ENCODE data around the gene ANKRD44. TPM values are rescaled to one million over a fixed set of nuclear protein-coding genes. Genes with fewer than 3 reads are reported as not detected.
A peak's percentile ranks its signal among the peaks of the same experiment; 100 is the strongest.

The ANKRD44 gene
- total and polyA plus RNA-seq, 2 of the 8 experiments (the other 6 are each of a cell fraction or from before 2014, with no cell fraction given): 1.2 to 1.3 TPM

- no peaks in the 10 kb centered on the region for H3K36me3 ChIP-seq (ENCODE audit: control insufficient read depth in 2 of 4, insufficient read depth in 4 of 4, low read length in 3 of 4)
- H4K20me1 ChIP-seq (replicated peaks in 1 of 2; ENCODE audit: control insufficient read depth in 1 of 2, insufficient read depth in 2 of 2, low read length in 2 of 2): no peaks in the 10 kb centered on the region
- H3K79me1 ChIP-seq (ENCODE audit: low read depth, low read length): no peaks in the 10 kb centered on the region
- H2BK20ac ChIP-seq (ENCODE audit: low read length): no peak overlapping the region
- no peak overlapping the region for H2AK5ac ChIP-seq (ENCODE audit: low read depth, low read length)
- no peak overlapping the region for H4K5ac ChIP-seq (ENCODE audit: insufficient read length, low read depth, low read length)
- ChIA-PET CTCF (ENCODE audit: partially characterized antibody) (interaction anchor here (0.9 kb wide), 1 partner anchor 111 kb away, joined by 3 read pairs; no protein-coding TSS in a partner anchor), POLR2A (ENCODE audit: partially characterized antibody) (no interaction called here)
- no peaks in the 10 kb centered on the region for H3K9me3 ChIP-seq (ENCODE audit: insufficient read depth in 2 of 2, low read depth in 1 of 2, low read length in 1 of 2)
- H3K56ac ChIP-seq (replicated peaks; ENCODE audit: insufficient read length, low read depth, low read length): no peak overlapping the region
- FAIRE-seq (no peak), DNase-seq (ENCODE audit: low read depth in 1 of 2, low spot score in 2 of 2) (no peak)
- no peaks in the 10 kb centered on the region for H3K79me2 ChIP-seq (ENCODE audit: control insufficient read depth in 1 of 2, insufficient read depth in 2 of 2, low read length in 2 of 2)
- H3K18ac ChIP-seq (ENCODE audit: extremely low read depth, low read length): no peak overlapping the region
- no peak overlapping the region for H2BK120ac ChIP-seq (replicated peaks; ENCODE audit: low read depth, low read length)
- WGBS, 2 experiments (ENCODE audit: extremely low coverage in 1 of 2, insufficient coverage in 1 of 2, insufficient read length in 1 of 2, insufficient replicate concordance in 2 of 2, low coverage in 1 of 2, low lambda C conversion rate in 2 of 2, missing lambda C conversion rate in 1 of 2): 91% methylated on average over 4 of the region's 4 CpGs; no CpG with 5 or more reads in 1 of the 2 experiments
- no peak overlapping the region for H2BK12ac ChIP-seq (ENCODE audit: low read depth, low read length)
- no peak overlapping the region for H3K23ac ChIP-seq (ENCODE audit: insufficient read length)
- H3K27ac ChIP-seq (ENCODE audit: low read depth, low read length): no peak overlapping the region
- no peak overlapping the region for H3K4ac ChIP-seq (replicated peaks; ENCODE audit: insufficient read length, low read depth, low read length)
- H3K27me3 ChIP-seq (replicated peaks in 1 of 4; ENCODE audit: control insufficient read depth in 3 of 4, extremely low read depth in 1 of 4, insufficient read depth in 3 of 4, low read length in 3 of 4): no peaks in the 10 kb centered on the region
- no peaks in the 10 kb centered on the region for H3K4me1 ChIP-seq (replicated peaks in 1 of 4; ENCODE audit: control insufficient read depth in 3 of 4, insufficient read depth in 4 of 4, low read length in 3 of 4)
- H3K4me3 ChIP-seq (ENCODE audit: extremely low read depth in 1 of 4, insufficient read depth in 2 of 4, low read depth in 3 of 4, low read length in 4 of 4): no peak overlapping the region
- H3K23me2 ChIP-seq (ENCODE audit: low read depth, low read length): no peaks in the 10 kb centered on the region
- H3K9ac ChIP-seq (replicated peaks in 1 of 4; ENCODE audit: extremely low read depth in 1 of 4, low read depth in 3 of 4, low read length in 3 of 4): no peak overlapping the region; a peak in 1 of 7 replicates
- H3K4me2 ChIP-seq (ENCODE audit: insufficient read depth in 1 of 2, low read depth in 2 of 2, low read length in 2 of 2): no peak overlapping the region
- no peak overlapping the region for H2BK5ac ChIP-seq (ENCODE audit: low read depth, low read length)
- H4K91ac ChIP-seq (replicated peaks; ENCODE audit: insufficient read length, low read length): no peak overlapping the region
- H3K14ac ChIP-seq (ENCODE audit: insufficient read length): no peak overlapping the region
- no peak overlapping the region for H2BK15ac ChIP-seq (ENCODE audit: low read length)
- H4K8ac ChIP-seq (ENCODE audit: extremely low read depth, insufficient read depth, low read length): no peak overlapping the region
- peak overlapping the region; percentile 79 for H2AFZ ChIP-seq (ENCODE audit: low read length)
- TF ChIP-seq EGR1 (IDR thresholded peaks at IDR 0.05; ENCODE audit: borderline replicate concordance, low read depth, low read length): no peak
- no peak for TF ChIP-seq JUND (IDR thresholded peaks at IDR 0.05; ENCODE audit: low read length)
- no peak for TF ChIP-seq HDAC6 (IDR thresholded peaks at IDR 0.05; ENCODE audit: low read depth, low read length)
- no peak for TF ChIP-seq MAX (IDR thresholded peaks at IDR 0.05)
- TF ChIP-seq HDAC2 (IDR thresholded peaks at IDR 0.05; ENCODE audit: borderline replicate concordance in 1 of 2, low read depth in 2 of 2, low read length in 2 of 2): no peak
- no peak for TF ChIP-seq E2F6 (IDR thresholded peaks at IDR 0.05)
- no peak for TF ChIP-seq GABPA (IDR thresholded peaks at IDR 0.05; ENCODE audit: borderline replicate concordance, insufficient read depth, low read length)
These were observed 112.7 kb downstream of the ANKRD44 start for GRCh38 chr2:197197895-197198311.

Measured in H1 (cell line).